Stimulated activated CD4-positive, alpha-beta T cell treated with anti-CD3 and anti-CD28 coated beads, TNF-alpha, amount 100 ng/mL, for 1 hour (primary cell): ENCODE results near the gene ACP1.

Source experiments
- DNase-seq, 3 donors: peaks; one replicate each; pipeline ENCODE4 v3.0.0-alpha.2; 2020; ENCODE audit warnings: low read depth in 3 of 3, low spot score in 1 of 3

Gene ACP1

GRCh38 chr2:279956-280649 lies 15.4 kb downstream of the ACP1 start:
- no peak for DNase-seq

GRCh38 chr2:280650-281110 lies 15.9 kb downstream of the ACP1 start:
- no peak for DNase-seq

- no peak for DNase-seq
These were observed 16.6 kb downstream of the ACP1 start for GRCh38 chr2:281381-281780.

- DNase-seq = no peak
These were observed 17.9 kb downstream of the ACP1 start for GRCh38 chr2:282371-283263.

GRCh38 chr2:283996-284794 lies 19.4 kb downstream of the ACP1 start:
- no peak for DNase-seq

GRCh38 chr2:284896-285492 lies 20.2 kb downstream of the ACP1 start:
- DNase-seq = no peak

GRCh38 chr2:285531-285930 lies 20.8 kb downstream of the ACP1 start:
- DNase-seq = no peak

GRCh38 chr2:286035-286434 lies 21.3 kb downstream of the ACP1 start:
- DNase-seq = no peak

GRCh38 chr2:286774-287392 lies 22.1 kb downstream of the ACP1 start:
- DNase-seq = no peak

GRCh38 chr2:287471-287885 lies 22.7 kb downstream of the ACP1 start:
- no peak for DNase-seq

GRCh38 chr2:287911-288757 lies 23.4 kb downstream of the ACP1 start, which contains the start of gene ALKAL2:
Gene ALKAL2, minus strand, starts transcription at chr2:288091. Its CDS starts 256 bp downstream, at chr2:287835.
- no peak for DNase-seq

GRCh38 chr2:288758-289361 lies 24.1 kb downstream of the ACP1 start:
- no peak for DNase-seq

- DNase-seq = no peak
These were observed 24.8 kb downstream of the ACP1 start for GRCh38 chr2:289362-290089.

GRCh38 chr2:290090-290722 lies 25.5 kb downstream of the ACP1 start:
- peak in 1 of 3 donors; percentile 29 for DNase-seq

GRCh38 chr2:295090-295489 lies 30.3 kb downstream of the ACP1 start:
- no peak for DNase-seq

GRCh38 chr2:296354-296753 lies 31.6 kb downstream of the ACP1 start:
- DNase-seq = no peak

GRCh38 chr2:305366-305765 lies 40.6 kb downstream of the ACP1 start:
- no peak for DNase-seq
